Kidney (tissue), 14 donors: Measurements from ENCODE around the gene SRRM3. TPM values are rescaled to one million over a fixed set of nuclear protein-coding genes. Genes with fewer than 3 reads are reported as not detected.
"Not testable (repeated sequence)": the region's sequence is repeated elsewhere in the genome, so short reads cannot be mapped to it uniquely, and the experiment has no call there.

Experiments used
- DNase-seq, 5 donors: peaks; one replicate each; pipeline ENCODE4 v3.0.0-alpha.2; 2013 to 2020
- FAIRE-seq: peaks from 2 replicates; lab custom pipeline; 2012; peaks lifted over from hg19 to GRCh38; lab: Jason Lieb, UNC
- H3K27ac ChIP-seq, 2 donors: one replicate each; pipeline ENCODE4 v1.7.0; 2013; ENCODE audit warnings: low read depth in 2 of 2, low read length in 2 of 2, inconsistent platforms in 1 of 2
- H3K27me3 ChIP-seq: one replicate; pipeline ENCODE4 v1.7.1; 2013; ENCODE audit warnings: low read length, inconsistent platforms; ENCODE audit not compliant: control insufficient read depth, insufficient read depth
- H3K36me3 ChIP-seq, 3 donors: one replicate each; pipeline versions ENCODE4 v1.7.0 to v1.7.1; 2013; ENCODE audit warnings: low read length in 3 of 3, control low read depth in 1 of 3, inconsistent platforms in 1 of 3; ENCODE audit not compliant: insufficient read depth in 3 of 3, control insufficient read depth in 2 of 3
- H3K4me1 ChIP-seq, 3 donors: one replicate each; pipeline versions ENCODE4 v1.7.0 to v1.7.1; 2013; ENCODE audit warnings: low read length in 3 of 3, inconsistent platforms in 1 of 3, low read depth in 1 of 3; ENCODE audit not compliant: control insufficient read depth in 2 of 3, insufficient read depth in 2 of 3
- H3K4me3 ChIP-seq, 3 donors: one replicate each; pipeline versions ENCODE4 v1.7.0 to v1.8.1; 2013; ENCODE audit warnings: low read length in 3 of 3, control low read depth in 1 of 3, inconsistent platforms in 1 of 3
- H3K9ac ChIP-seq, 3 donors: one replicate each; pipeline versions ENCODE4 v1.7.0 to v1.7.1; 2013; ENCODE audit warnings: low read length in 3 of 3, control low read depth in 1 of 3, inconsistent platforms in 1 of 3
- H3K9me3 ChIP-seq, 3 donors: one replicate each; pipeline versions ENCODE4 v1.7.0 to v1.7.1; 2013; ENCODE audit warnings: low read length in 3 of 3, control low read depth in 1 of 3, inconsistent platforms in 1 of 3; ENCODE audit not compliant: control insufficient read depth in 2 of 3, insufficient read depth in 1 of 3
- intact Hi-C: fragments of 100-400 bp; cut with DNase I; formaldehyde crosslinking; loops from one replicate; pipeline ENCODE4 v1.11.1; 2022
- polyA plus RNA-seq: library from polyadenylated mRNA; stranded (reverse); fragments of 350-450 nt; fragmentation: Illumina TruSeq; extraction: RNeasy Lipid Tissue Mini Kit (QIAGEN cat#74804); gene quantifications from one replicate; pipeline ENCODE4 v1.2.3, GENCODE V29; 2014; ENCODE audit warnings: low read depth, low replicate concordance; ENCODE audit not compliant: insufficient read depth
- total RNA-seq: library from RNA; stranded (reverse); fragmentation: NEBNext Ultra II Directional; extraction: Animal tissue kit (Norgen Biotek cat#: 25700); gene quantifications from one replicate; pipeline ENCODE4 v1.2.1, GENCODE V29; 2021
- TF ChIP-seq, protein P1 (sequence below): IDR thresholded peaks from 3 replicates; pipeline ENCODE4 v1.5.1; 2012; ENCODE audit warnings: mild to moderate bottlenecking, moderate library complexity, borderline replicate concordance; ENCODE audit not compliant: insufficient read depth; ENCODE audit errors: extremely low read depth
- donor health status: control.
- donor health status: control.
- donor health status: control.
- donor health status: control.
- donor health status: control.
- donor health status: DM: yes; HTN: yes; CAD: no.
- donor health status: Normal renal cell carcinoma (clear cell type).

Gene SRRM3
- total and polyA plus RNA-seq, 2 donors from 2014 or later = 0.99 to 1.0 TPM

DNA sequence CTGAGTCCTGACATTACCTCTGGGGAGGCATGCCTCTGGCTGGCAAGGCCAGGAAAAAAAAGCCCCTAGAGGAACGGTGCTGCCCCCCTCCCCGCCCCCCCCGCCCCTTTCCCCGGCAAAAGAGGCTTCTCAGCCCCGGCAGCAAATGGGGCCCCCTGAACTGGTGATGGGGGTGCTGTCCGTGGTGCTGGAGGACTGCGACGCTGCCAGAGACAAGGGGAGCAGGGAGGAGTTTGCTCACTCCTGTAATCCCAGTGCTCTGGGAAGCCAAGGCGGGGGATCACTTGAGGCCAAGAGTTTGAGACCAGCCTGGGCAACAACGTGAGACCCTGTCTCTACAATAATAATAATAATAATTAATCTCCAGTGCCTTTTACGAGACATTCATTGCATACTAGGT lies 23.7 kb downstream of the SRRM3 start:
- Histone ChIP-seq H3K27ac (no peak overlapping the region), H3K9ac (no peak overlapping the region), H3K27me3 (peaks cover 3% of the 10 kb centered on the region), H3K4me1 (peaks cover 0 to 1% (median 0%) of the 10 kb centered on the region in 3 donors), H3K9me3 (no peaks in the 10 kb centered on the region), H3K36me3 (no peaks in the 10 kb centered on the region), H3K4me3 (no peak overlapping the region)
- DNase-seq (peak in 4 of 5 donors; percentile 57 to 71 (median 67)), FAIRE-seq (no peak)
- intact Hi-C loops = no loop called here
- TF ChIP-seq, protein P1, sequence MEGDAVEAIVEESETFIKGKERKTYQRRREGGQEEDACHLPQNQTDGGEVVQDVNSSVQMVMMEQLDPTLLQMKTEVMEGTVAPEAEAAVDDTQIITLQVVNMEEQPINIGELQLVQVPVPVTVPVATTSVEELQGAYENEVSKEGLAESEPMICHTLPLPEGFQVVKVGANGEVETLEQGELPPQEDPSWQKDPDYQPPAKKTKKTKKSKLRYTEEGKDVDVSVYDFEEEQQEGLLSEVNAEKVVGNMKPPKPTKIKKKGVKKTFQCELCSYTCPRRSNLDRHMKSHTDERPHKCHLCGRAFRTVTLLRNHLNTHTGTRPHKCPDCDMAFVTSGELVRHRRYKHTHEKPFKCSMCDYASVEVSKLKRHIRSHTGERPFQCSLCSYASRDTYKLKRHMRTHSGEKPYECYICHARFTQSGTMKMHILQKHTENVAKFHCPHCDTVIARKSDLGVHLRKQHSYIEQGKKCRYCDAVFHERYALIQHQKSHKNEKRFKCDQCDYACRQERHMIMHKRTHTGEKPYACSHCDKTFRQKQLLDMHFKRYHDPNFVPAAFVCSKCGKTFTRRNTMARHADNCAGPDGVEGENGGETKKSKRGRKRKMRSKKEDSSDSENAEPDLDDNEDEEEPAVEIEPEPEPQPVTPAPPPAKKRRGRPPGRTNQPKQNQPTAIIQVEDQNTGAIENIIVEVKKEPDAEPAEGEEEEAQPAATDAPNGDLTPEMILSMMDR = no peak

DNA sequence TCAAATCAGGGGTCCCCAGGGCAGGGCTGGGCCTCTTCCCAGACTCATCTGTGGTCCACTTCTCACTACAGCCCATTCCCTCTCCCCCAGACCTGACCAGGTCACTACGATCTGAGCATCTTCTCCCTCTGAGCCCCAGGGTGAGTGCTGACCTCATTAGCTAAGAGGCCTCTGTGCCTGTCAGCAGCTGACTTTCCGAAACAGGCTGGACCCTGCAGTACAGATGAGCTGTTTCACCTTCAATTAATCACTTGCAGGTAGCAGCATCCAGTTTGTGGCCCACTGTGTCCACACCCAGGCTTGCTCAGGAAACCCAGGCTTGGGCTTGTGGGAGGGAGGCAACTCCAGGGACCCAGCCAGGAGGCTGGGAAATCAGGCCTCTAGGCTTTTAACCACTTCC lies 24.3 kb downstream of the SRRM3 start:
- no peak overlapping the region for H3K9ac ChIP-seq
- no peak for FAIRE-seq

DNA sequence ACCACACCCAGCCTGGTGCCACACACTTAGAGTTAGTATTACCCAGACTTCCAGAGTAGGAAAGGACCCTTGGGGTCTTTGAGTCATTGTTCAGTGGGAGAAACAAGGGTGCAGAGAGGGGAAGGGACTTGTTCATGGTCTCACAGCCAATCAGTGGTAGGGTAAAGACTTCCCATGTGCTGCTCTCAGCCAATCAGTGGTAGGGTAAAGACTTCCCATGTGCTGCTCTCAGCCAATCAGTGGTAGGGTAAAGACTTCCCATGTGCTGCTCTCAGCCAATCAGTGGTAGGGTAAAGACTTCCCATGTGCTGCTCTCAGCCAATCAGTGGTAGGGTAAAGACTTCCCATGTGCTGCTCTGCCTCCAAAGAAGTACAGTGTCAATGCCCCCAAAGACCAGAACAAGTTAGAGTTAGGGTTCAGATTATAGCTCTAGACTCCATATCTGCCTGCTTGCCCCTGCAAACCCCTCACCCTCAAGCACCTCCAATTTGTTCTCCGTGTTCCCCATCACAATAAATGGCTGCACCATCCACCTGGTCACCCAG lies 25.3 kb downstream of the SRRM3 start:
- FAIRE-seq, intact Hi-C loops, H3K27me3 ChIP-seq: not testable (repeated sequence)

More for the DNA sequence above, 24.3 kb downstream of the SRRM3 start:
- Histone ChIP-seq H3K9me3 (no peaks in the 10 kb centered on the region), H3K27ac (no peak overlapping the region), H3K36me3 (no peaks in the 10 kb centered on the region), H3K4me1 (no peaks in the 10 kb centered on the region), H3K4me3 (no peak overlapping the region), H3K27me3 (peaks cover 3% of the 10 kb centered on the region)
- no peak for DNase-seq
- intact Hi-C loops = no loop called here
- TF ChIP-seq, protein P1 = no peak

DNA sequence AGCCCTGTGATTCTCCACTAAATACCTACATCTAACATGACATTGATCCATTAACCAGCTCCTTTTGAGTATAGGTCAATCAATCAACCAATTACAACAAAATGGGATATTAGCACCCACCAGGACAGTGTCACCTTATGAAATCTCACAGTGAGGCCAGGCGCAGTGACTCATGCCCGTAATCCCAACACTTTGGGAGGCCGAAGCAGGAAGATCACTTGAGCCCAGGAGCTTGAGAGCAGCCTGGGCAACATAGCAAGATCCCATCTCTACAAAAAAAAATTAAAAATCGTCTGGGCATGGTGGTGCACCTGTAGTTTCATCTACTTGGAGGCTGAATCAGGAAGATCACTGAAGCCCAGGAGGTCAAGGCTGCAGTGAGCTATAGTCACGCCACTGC lies 28.5 kb downstream of the SRRM3 start:
- DNase-seq (no peak), FAIRE-seq (no peak)
- intact Hi-C loops = no loop called here
- Histone ChIP-seq H3K9me3 (no peaks in the 10 kb centered on the region), H3K27ac (no peak overlapping the region), H3K4me3 (no peak overlapping the region), H3K9ac (no peak overlapping the region), H3K36me3 (no peaks in the 10 kb centered on the region), H3K4me1 (peaks cover 0 to 6% (median 0%) of the 10 kb centered on the region in 3 donors), H3K27me3 (no peaks in the 10 kb centered on the region)
- TF ChIP-seq, protein P1 = no peak

More for the DNA sequence above, 25.3 kb downstream of the SRRM3 start:
- not testable (repeated sequence) for DNase-seq, H3K36me3 ChIP-seq, H3K27ac ChIP-seq, H3K9me3 ChIP-seq, H3K9ac ChIP-seq, H3K4me3 ChIP-seq, H3K4me1 ChIP-seq
